K562 (cell line): ENCODE results near the gene ZDHHC24. TPM values are rescaled to one million over a fixed set of nuclear protein-coding genes. Genes with fewer than 3 reads are reported as not detected.

Experiments
- ATAC-seq: fragments of 200-7000 bp; cut with Tn5 transposase; 3 replicates; pipeline ENCODE4 v1.9.1; 2020; ENCODE audit warnings: moderate library complexity
- BruUV-seq: library from RNA; stranded (reverse); fragments of 400-500 nt; replicated peaks from 2 replicates; lab custom pipeline; 2021; lab: Mats Ljungman, UMichigan
- CTCF ChIA-PET: fragments of 300-600 bp; formaldehyde crosslinking; extraction: SDS; loops from one replicate; lab custom pipeline; 2021; ENCODE audit warnings: low intra/inter-chr PET ratio; lab: Yijun Ruan, JAX
- POLR2A ChIA-PET: fragments of 300-600, 350-650 bp; sonication (Branson Sonifier 250); formaldehyde crosslinking; extraction: SDS; loops from one replicate; lab custom pipeline; 2021; ENCODE audit warnings: antibody characterized with exemption, inconsistent platforms; lab: Yijun Ruan, JAX
- DNase-seq, 4 experiments: peaks; one replicate each; pipeline versions ENCODE4 v3.0.0 to v3.0.0-alpha.2; 2011 to 2018; ENCODE audit warnings: low spot score in 3 of 4, mixed read lengths in 3 of 4; ENCODE audit errors: extremely low read depth in 1 of 4
- FAIRE-seq: peaks from 2 replicates; lab custom pipeline; 2011; peaks lifted over from hg19 to GRCh38; lab: Jason Lieb, UNC
- H2AFZ ChIP-seq: 2 replicates; pipeline ENCODE4 v1.6.0; 2011; ENCODE audit warnings: low read depth, low read length, control low read depth, inconsistent platforms
- H3K27ac ChIP-seq: fragments of 200-600 bp; 3 replicates; pipeline ENCODE4 v1.8.0; 2011; ENCODE audit warnings: low read depth, mild to moderate bottlenecking, control low read depth, inconsistent platforms, low read length, moderate library complexity, mixed read lengths; ENCODE audit errors: extremely low read depth
- H3K27me3 ChIP-seq, 2 experiments: fragments of 300-600 bp in 1 of 2; 2 replicates in 1 of 2; 3 replicates in 1 of 2; pipeline versions ENCODE4 v1.6.0 to v1.8.0; 2011; ENCODE audit warnings: inconsistent platforms in 2 of 2, low read length in 2 of 2, mild to moderate bottlenecking in 1 of 2, mixed read lengths in 1 of 2, moderate library complexity in 1 of 2; ENCODE audit not compliant: control insufficient read depth in 2 of 2, insufficient read depth in 2 of 2
- H3K36me3 ChIP-seq: fragments of 300-600 bp; 3 replicates; pipeline ENCODE4 v1.8.0; 2011; ENCODE audit warnings: mild to moderate bottlenecking, low read length, inconsistent platforms; ENCODE audit not compliant: control insufficient read depth, insufficient read depth
- H3K4me1 ChIP-seq, 2 experiments: fragments of 200-600 bp in 1 of 2; replicated peaks in 1 of 2; 2 replicates in 1 of 2; 3 replicates in 1 of 2; pipeline versions ENCODE4 v1.5.1 to v1.8.0; 2011; ENCODE audit warnings: inconsistent platforms in 2 of 2, low read length in 2 of 2, mild to moderate bottlenecking in 1 of 2, mixed read lengths in 1 of 2, moderate library complexity in 1 of 2; ENCODE audit not compliant: control insufficient read depth in 2 of 2, insufficient read depth in 2 of 2
- H3K4me2 ChIP-seq: 2 replicates; pipeline ENCODE4 v1.6.1; 2011; ENCODE audit warnings: low read length, control low read depth, inconsistent platforms, mixed read lengths; ENCODE audit not compliant: insufficient read depth
- H3K4me3 ChIP-seq: fragments of 200-600 bp; sonication (generic), shearing (Covaris generic); 2 replicates; pipeline ENCODE4 v1.5.1; 2016; ENCODE audit warnings: control low read depth, inconsistent platforms
- H3K79me2 ChIP-seq: fragments of 200-600 bp; 3 replicates; pipeline ENCODE4 v1.8.0; 2011; ENCODE audit warnings: low read length, inconsistent platforms; ENCODE audit not compliant: control insufficient read depth, insufficient read depth
- H3K9ac ChIP-seq, 2 experiments: 2 replicates each; pipeline versions ENCODE4 v1.6.0 to v1.6.1; 2011; ENCODE audit warnings: low read depth in 2 of 2, low read length in 2 of 2, control low read depth in 1 of 2, inconsistent platforms in 1 of 2, mild to moderate bottlenecking in 1 of 2, mixed read lengths in 1 of 2; ENCODE audit not compliant: insufficient read depth in 1 of 2
- H3K9me1 ChIP-seq: one replicate; pipeline ENCODE4 v1.6.0; 2011; ENCODE audit warnings: inconsistent platforms, mild to moderate bottlenecking, low read length, moderate library complexity; ENCODE audit not compliant: control insufficient read depth, insufficient read depth
- H3K9me3 ChIP-seq: replicated peaks from 2 replicates; pipeline ENCODE4 v1.5.1; 2011; ENCODE audit warnings: low read depth, low read length, inconsistent platforms; ENCODE audit not compliant: control insufficient read depth, insufficient read depth
- H4K20me1 ChIP-seq: replicated peaks from 2 replicates; pipeline ENCODE4 v1.6.1; 2011; ENCODE audit warnings: low read length, inconsistent platforms, mixed read lengths; ENCODE audit not compliant: control insufficient read depth, insufficient read depth
- MBD1 ChIP-seq: fragments of 250-450 bp; sonication (Bioruptor Pico); IDR thresholded peaks from 2 replicates; pipeline ENCODE4 v1.8.0; 2022; ENCODE audit warnings: inconsistent platforms
- POLR2G ChIP-seq: fragments of 200-400 bp; formaldehyde crosslinking; IDR thresholded peaks from 2 replicates; pipeline ENCODE4 v1.6.1; 2017; ENCODE audit warnings: low read depth, mild to moderate bottlenecking, antibody characterized with exemption, low read length, moderate library complexity
- RBFOX2 ChIP-seq: fragments of 200-400 bp; formaldehyde crosslinking; IDR thresholded peaks from 2 replicates; pipeline ENCODE4 v1.6.1; 2017; ENCODE audit warnings: low read depth, mild to moderate bottlenecking, low read length, moderate library complexity
- RFX7 ChIP-seq: fragments of 250-450 bp; sonication (Bioruptor Pico); IDR thresholded peaks from 2 replicates; pipeline ENCODE4 v1.5.1; 2021; ENCODE audit warnings: mild to moderate bottlenecking
- WGBS: fragments of 100-300 bp; shearing (Covaris generic); methylation state at CpG from one replicate; pipeline ENCODE4 v1.1.6; 2016; ENCODE audit warnings: low coverage, mixed read lengths; ENCODE audit not compliant: insufficient coverage; ENCODE audit errors: missing lambda C conversion rate; 5-methylcytosine and 5-hydroxymethylcytosine counted together
- in situ Hi-C: fragments of 300-500 bp; cut with MboI; formaldehyde crosslinking; loops from 4 replicates; pipeline ENCODE4 v1.15.0; 2018; ENCODE audit warnings: inconsistent platforms, mixed read lengths
- intact Hi-C: fragments of 100-400 bp; cut with micrococcal nuclease; formaldehyde crosslinking; loops from 2 replicates; pipeline ENCODE4 v1.14.2; 2022
- polyA plus RNA-seq, 8 experiments: library from polyadenylated mRNA; depleted of rRNA in 4 of 8; stranded (reverse) in 5 of 8; unstranded in 3 of 8; fragments of >200 nt; fragmentation: Nextera tagmentation in 2 of 8; fragmentation: Illumina TruSeq in 1 of 8; extraction: Ambion mirVana in 2 of 8; extraction: Trizol in 1 of 8; gene quantifications; 2 replicates each; pipeline versions ENCODE4 v1.2.1 to v1.2.3, GENCODE V29; 2011 to 2014; ENCODE audit warnings: inconsistent platforms in 1 of 8, missing spikeins in 1 of 8
- total RNA-seq, 7 experiments: library from RNA; depleted of rRNA in 6 of 7; stranded (reverse); fragments of >200 nt in 6 of 7; fragmentation: Illumina TruSeq in 2 of 7; extraction: Trizol in 2 of 7; gene quantifications; 2 replicates each; pipeline versions ENCODE4 v1.2.1 to v1.2.3, GENCODE V29; 2011 to 2021; ENCODE audit warnings: low replicate concordance in 1 of 7
- TF ChIP-seq, protein P1 (sequence below), 2 experiments: IDR thresholded peaks; 2 replicates each; pipeline ENCODE4 v1.6.1; 2012; ENCODE audit warnings: improper control_type of control experiment in 2 of 2, low read depth in 2 of 2, low read length in 2 of 2, borderline replicate concordance in 1 of 2
- TF ChIP-seq, protein P2 (sequence below): fragments of 450-650 bp; formaldehyde crosslinking; IDR thresholded peaks from 2 replicates; pipeline ENCODE4 v1.4.0; 2022; ENCODE audit warnings: missing genetic modification characterization

The ZDHHC24 gene
- total and polyA plus RNA-seq, 9 of the 15 experiments (the other 6 are each of a cell fraction or from before 2014, with no cell fraction given), result 0.45 to 11.2 (median 2.7) TPM

DNA sequence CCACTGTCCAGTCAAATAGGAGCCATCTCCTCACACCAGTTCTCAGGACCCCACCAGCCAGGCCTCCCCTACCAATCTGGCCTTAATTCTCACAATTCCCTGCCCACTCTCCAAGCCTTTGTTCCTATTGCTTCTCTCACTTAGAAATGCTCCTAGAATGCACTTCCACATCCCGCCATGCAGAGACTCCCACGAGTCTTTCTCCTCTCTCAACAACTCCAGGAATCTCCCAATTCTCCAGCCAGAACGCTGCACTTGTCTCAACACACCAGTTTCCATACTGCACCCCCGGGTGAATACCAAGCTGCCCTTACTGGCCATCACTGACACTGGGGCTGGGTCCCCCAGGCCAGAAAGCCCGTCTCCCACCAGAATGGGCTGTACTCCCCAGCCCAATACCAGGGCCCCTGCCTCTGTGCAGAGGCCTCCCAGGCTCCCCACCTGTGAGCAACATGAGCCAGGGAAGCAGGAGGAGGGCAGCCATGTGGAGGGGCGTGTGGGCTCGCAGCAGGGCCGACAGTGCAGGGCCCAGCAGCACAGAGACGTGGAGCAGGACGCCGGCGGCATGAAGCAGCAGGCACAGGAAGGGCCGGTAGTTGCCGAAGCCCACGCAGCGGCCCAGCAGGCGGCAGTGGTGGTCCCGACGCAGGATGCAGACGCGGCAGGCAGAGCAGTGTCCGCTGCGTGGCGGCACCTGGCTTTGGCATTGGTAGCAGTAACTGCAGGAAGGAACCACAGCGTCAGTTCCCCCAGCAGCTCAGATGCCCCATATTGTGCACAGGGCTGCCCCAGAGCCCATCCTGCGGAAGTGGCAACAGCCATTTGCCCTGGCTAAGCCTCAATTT, 2.4 kb downstream of the ZDHHC24 start:
- FAIRE-seq (no peak), DNase-seq (no peak), ATAC-seq (no peak)
- peaks cover 6% of the 10 kb centered on the region; the same call in 1 of the 3 replicates for H3K79me2 ChIP-seq
- CTCF ChIA-PET, result no interaction called here
- H3K4me2 ChIP-seq, result no peak overlapping the region
- BruUV-seq, result no TSS peak
- intact Hi-C loops, result no loop called here
- H3K9me1 ChIP-seq, result no peaks in the 10 kb centered on the region
- H3K4me3 ChIP-seq, result no peak overlapping the region
- H3K36me3 ChIP-seq, result peaks cover 5% of the 10 kb centered on the region; the same call in 2 of the 3 replicates
- in situ Hi-C loops, result no loop called here
- H2AFZ ChIP-seq, result no peak overlapping the region
- H3K4me1 ChIP-seq, result peaks cover 0 to 44% of the 10 kb centered on the region in 2 experiments; a peak in 3 of 5 replicates
- H4K20me1 ChIP-seq, result no peaks in the 10 kb centered on the region
- H3K27me3 ChIP-seq, result no peaks in the 10 kb centered on the region
- no peaks in the 10 kb centered on the region for H3K9me3 ChIP-seq
- no peak for TF ChIP-seq RFX7
- TF ChIP-seq, protein P1, sequence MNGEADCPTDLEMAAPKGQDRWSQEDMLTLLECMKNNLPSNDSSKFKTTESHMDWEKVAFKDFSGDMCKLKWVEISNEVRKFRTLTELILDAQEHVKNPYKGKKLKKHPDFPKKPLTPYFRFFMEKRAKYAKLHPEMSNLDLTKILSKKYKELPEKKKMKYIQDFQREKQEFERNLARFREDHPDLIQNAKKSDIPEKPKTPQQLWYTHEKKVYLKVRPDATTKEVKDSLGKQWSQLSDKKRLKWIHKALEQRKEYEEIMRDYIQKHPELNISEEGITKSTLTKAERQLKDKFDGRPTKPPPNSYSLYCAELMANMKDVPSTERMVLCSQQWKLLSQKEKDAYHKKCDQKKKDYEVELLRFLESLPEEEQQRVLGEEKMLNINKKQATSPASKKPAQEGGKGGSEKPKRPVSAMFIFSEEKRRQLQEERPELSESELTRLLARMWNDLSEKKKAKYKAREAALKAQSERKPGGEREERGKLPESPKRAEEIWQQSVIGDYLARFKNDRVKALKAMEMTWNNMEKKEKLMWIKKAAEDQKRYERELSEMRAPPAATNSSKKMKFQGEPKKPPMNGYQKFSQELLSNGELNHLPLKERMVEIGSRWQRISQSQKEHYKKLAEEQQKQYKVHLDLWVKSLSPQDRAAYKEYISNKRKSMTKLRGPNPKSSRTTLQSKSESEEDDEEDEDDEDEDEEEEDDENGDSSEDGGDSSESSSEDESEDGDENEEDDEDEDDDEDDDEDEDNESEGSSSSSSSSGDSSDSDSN (IDR thresholded peaks at IDR 0.05; ENCODE audit: borderline replicate concordance in 1 of 2, low read depth in 2 of 2, low read length in 2 of 2), result no peak
- TF ChIP-seq, protein P2, sequence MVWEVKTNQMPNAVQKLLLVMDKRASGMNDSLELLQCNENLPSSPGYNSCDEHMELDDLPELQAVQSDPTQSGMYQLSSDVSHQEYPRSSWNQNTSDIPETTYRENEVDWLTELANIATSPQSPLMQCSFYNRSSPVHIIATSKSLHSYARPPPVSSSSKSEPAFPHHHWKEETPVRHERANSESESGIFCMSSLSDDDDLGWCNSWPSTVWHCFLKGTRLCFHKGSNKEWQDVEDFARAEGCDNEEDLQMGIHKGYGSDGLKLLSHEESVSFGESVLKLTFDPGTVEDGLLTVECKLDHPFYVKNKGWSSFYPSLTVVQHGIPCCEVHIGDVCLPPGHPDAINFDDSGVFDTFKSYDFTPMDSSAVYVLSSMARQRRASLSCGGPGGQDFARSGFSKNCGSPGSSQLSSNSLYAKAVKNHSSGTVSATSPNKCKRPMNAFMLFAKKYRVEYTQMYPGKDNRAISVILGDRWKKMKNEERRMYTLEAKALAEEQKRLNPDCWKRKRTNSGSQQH (CRISPR knock-in tag), result no peak
- TF ChIP-seq MBD1, result no peak
- TF ChIP-seq RBFOX2, result 0 out of 2 replicates have a peak, but pooled peaks have one; percentile 18
- peak; percentile 49 for TF ChIP-seq POLR2G
- TF ChIP-seq, all 486 proteins: peak for 2
- H3K27ac ChIP-seq, result no peak overlapping the region
- WGBS, result 85% methylated on average over 24 of the region's 26 CpGs
- peak overlapping the region in 1 of 2 experiments; percentile 24; a peak in 1 of 4 replicates for H3K9ac ChIP-seq
- POLR2A ChIA-PET, result interaction anchor here (0.9 to 1.0 kb wide), 2 partner anchors 11 to 24 kb away, joined by 3 to 4 read pairs; no protein-coding TSS in a partner anchor
